Tibial nerve (tissue), 3 donors: Measurements from ENCODE around the gene SMYD1.

Source experiments
- POLR2A ChIP-seq, 2 donors: fragments of 450-650 bp; IDR thresholded peaks; one replicate each; pipeline ENCODE4 v1.6.1; 2017; ENCODE audit warnings: antibody characterized with exemption in 2 of 2, mild to moderate bottlenecking in 2 of 2, moderate library complexity in 2 of 2
- TF ChIP-seq, protein P1 (sequence below), 5 experiments: fragments of 200-600 bp in 3 of 5; fragments of 450-650 bp in 2 of 5; sonication (generic) in 3 of 5; IDR thresholded peaks; one replicate each; pipeline ENCODE4 v1.5.1; 2016 to 2019; ENCODE audit warnings: antibody characterized with exemption in 5 of 5, mild to moderate bottlenecking in 3 of 5, moderate library complexity in 2 of 5

DNA sequence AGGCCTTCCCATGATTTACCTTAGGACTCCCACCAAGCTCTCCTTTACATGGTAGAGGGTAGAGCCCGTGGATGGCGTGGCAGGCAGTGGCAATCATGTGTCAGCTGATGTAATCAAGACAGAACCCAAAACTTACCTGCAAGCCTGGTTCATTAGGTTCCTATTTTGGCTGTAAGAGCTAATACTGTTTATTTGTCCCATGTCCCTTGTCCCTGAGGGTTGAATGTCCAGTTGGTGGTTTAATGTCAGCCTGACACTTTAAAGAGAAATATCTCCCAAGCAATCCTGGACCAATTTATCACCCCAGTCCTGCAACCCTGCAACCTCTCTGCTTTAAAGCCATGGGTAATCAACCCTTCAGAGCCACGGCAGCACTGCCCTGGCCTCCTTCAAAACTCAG, 66.2 kb downstream of the SMYD1 start:
- TF ChIP-seq, protein P1, sequence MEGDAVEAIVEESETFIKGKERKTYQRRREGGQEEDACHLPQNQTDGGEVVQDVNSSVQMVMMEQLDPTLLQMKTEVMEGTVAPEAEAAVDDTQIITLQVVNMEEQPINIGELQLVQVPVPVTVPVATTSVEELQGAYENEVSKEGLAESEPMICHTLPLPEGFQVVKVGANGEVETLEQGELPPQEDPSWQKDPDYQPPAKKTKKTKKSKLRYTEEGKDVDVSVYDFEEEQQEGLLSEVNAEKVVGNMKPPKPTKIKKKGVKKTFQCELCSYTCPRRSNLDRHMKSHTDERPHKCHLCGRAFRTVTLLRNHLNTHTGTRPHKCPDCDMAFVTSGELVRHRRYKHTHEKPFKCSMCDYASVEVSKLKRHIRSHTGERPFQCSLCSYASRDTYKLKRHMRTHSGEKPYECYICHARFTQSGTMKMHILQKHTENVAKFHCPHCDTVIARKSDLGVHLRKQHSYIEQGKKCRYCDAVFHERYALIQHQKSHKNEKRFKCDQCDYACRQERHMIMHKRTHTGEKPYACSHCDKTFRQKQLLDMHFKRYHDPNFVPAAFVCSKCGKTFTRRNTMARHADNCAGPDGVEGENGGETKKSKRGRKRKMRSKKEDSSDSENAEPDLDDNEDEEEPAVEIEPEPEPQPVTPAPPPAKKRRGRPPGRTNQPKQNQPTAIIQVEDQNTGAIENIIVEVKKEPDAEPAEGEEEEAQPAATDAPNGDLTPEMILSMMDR (IDR thresholded peaks at IDR 0.05), result no peak
- no peak for TF ChIP-seq POLR2A (IDR thresholded peaks at IDR 0.05)
